Body of pancreas (tissue), 4 donors: ENCODE measurements around the gene CETP. TPM values are rescaled to one million over a fixed set of nuclear protein-coding genes. Genes with fewer than 3 reads are reported as not detected.

ENCODE experiments used
- ATAC-seq: fragments of 150-250 bp; one replicate; pipeline ENCODE4 v1.9.1; 2016
- DNase-seq, 4 donors: peaks; one replicate each; pipeline ENCODE4 v3.0.0-alpha.2; 2019
- H3K27ac ChIP-seq, 4 donors: fragments of 200-600 bp; sonication (generic); 1 replicate in 3 of 4; 2 replicates in 1 of 4; pipeline versions ENCODE4 v1.5.1 to v1.6.1; 2016 to 2019; ENCODE audit warnings: mild to moderate bottlenecking in 1 of 4, mixed read lengths in 1 of 4, moderate library complexity in 1 of 4
- H3K27me3 ChIP-seq, 2 donors: fragments of 200-600 bp; sonication (generic); one replicate each; pipeline ENCODE4 v1.6.0; 2016; ENCODE audit warnings: mild to moderate bottlenecking in 1 of 2
- H3K36me3 ChIP-seq, 2 donors: fragments of 200-600 bp; sonication (generic); replicated peaks in 1 of 2; 2 replicates each; pipeline ENCODE4 v1.5.1; 2016; ENCODE audit warnings: low read depth in 2 of 2; ENCODE audit not compliant: insufficient read depth in 1 of 2
- H3K4me1 ChIP-seq: fragments of 200-600 bp; sonication (generic); one replicate; pipeline ENCODE4 v1.6.0; 2016
- H3K4me3 ChIP-seq, 2 donors: fragments of 200-600 bp; sonication (generic); 1 replicate in 1 of 2; 2 replicates in 1 of 2; pipeline ENCODE4 v1.5.1; 2016 to 2019
- H3K9me3 ChIP-seq, 3 donors: fragments of 200-600 bp; sonication (generic); 1 replicate in 2 of 3; 2 replicates in 1 of 3; pipeline ENCODE4 v1.5.1; 2016
- POLR2A ChIP-seq, 3 donors: fragments of 450-650 bp; IDR thresholded peaks; one replicate each; pipeline ENCODE4 v1.6.1; 2016; ENCODE audit warnings: antibody characterized with exemption in 3 of 3, mild to moderate bottlenecking in 2 of 3
- WGBS, 2 donors: methylation state at CpG; one replicate each; pipeline ENCODE4 v1.1.5; 2017; 5-methylcytosine and 5-hydroxymethylcytosine counted together
- intact Hi-C: fragments of 100-400 bp; cut with DNase I; formaldehyde crosslinking; loops from one replicate; pipeline ENCODE4 v1.15.1; 2023
- total RNA-seq, 2 donors: library from RNA; depleted of rRNA; stranded (reverse); fragments of >200 nt; gene quantifications; one replicate each; pipeline ENCODE4 v1.1.0, GENCODE V29; 2016
- TF ChIP-seq, protein P1 (sequence below), 7 experiments: fragments of 450-650 bp in 4 of 7; fragments of 200-600 bp in 3 of 7; sonication (generic) in 3 of 7; IDR thresholded peaks; one replicate each; pipeline ENCODE4 v1.5.1; 2016 to 2019; ENCODE audit warnings: antibody characterized with exemption in 7 of 7

Gene CETP
- total RNA-seq, 2 donors from 2014 or later = 0.66 TPM; not detected in 1

DNA sequence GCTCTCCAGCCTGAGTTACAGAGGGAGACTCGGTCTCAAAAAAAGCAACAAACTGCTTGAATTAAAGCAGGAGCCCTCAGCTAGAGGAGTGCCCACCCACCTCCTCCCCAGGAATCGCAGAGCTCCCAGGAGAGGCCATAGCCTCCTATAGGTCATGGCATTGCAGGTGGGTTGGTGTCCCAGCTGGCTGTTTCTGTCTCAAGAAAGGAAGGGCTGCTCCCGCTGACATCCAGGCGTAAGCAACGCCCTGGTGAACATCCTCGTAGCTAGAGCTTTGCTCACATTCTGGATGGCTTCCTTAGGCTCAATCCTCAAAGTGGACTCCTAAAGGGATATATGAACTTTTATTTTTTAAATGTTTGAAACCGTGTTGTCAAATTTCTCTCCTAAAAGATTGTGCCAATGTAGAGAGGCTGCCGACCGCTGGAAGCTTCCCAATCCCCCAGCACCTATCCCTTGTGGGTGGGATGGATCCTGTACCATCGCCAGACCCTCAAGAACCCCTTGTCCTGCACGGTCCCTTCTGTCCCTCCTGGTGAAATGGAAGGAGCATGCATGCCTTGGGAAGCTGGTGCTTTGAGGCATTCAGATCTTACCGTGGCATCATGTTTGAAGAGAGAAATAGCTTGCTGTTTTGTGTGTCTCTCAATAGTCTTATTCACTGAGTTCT lies 33.5 kb downstream of the CETP start:
- ATAC-seq (no peak), DNase-seq (no peak)
- Histone ChIP-seq H3K4me1 (peaks cover 6% of the 10 kb centered on the region), H3K27ac (no peak overlapping the region), H3K9me3 (no peaks in the 10 kb centered on the region), H3K27me3 (no peaks in the 10 kb centered on the region), H3K4me3 (no peak overlapping the region), H3K36me3 (no peaks in the 10 kb centered on the region)
- intact Hi-C loops = no loop called here
- TF ChIP-seq POLR2A (IDR thresholded peaks at IDR 0.05) = no peak
- TF ChIP-seq, protein P1, sequence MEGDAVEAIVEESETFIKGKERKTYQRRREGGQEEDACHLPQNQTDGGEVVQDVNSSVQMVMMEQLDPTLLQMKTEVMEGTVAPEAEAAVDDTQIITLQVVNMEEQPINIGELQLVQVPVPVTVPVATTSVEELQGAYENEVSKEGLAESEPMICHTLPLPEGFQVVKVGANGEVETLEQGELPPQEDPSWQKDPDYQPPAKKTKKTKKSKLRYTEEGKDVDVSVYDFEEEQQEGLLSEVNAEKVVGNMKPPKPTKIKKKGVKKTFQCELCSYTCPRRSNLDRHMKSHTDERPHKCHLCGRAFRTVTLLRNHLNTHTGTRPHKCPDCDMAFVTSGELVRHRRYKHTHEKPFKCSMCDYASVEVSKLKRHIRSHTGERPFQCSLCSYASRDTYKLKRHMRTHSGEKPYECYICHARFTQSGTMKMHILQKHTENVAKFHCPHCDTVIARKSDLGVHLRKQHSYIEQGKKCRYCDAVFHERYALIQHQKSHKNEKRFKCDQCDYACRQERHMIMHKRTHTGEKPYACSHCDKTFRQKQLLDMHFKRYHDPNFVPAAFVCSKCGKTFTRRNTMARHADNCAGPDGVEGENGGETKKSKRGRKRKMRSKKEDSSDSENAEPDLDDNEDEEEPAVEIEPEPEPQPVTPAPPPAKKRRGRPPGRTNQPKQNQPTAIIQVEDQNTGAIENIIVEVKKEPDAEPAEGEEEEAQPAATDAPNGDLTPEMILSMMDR (IDR thresholded peaks at IDR 0.05) = no peak
- WGBS, 2 donors = 76 to 82% methylated on average over 12 of the region's 12 CpGs

DNA sequence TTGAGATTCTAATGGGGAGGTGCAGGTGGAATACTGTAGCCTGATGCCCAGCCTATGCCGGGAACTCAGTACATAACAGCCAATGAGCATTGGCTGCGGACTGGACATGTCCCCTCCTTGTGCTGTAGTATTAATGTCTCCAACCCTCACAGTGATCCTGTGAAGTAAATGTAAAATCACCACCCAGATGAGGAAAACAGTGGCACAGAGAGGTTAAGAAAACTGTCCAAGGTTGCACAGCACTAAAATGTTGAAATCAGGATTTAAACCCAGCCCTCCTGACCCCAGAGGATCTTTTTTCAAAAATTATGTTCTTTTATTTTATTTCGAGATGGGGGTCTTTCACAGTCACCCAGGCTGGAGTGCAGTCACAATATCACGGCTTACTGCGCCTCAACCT lies 35.5 kb downstream of the CETP start:
- intact Hi-C loops = no loop called here
- no peak overlapping the region for H3K4me3 ChIP-seq
- WGBS, 2 donors = 84 to 89% methylated on average over 5 of the region's 5 CpGs
- no peak for DNase-seq
- H3K36me3 ChIP-seq = no peaks in the 10 kb centered on the region
- no peaks in the 10 kb centered on the region for H3K4me1 ChIP-seq
- ATAC-seq = no peak
- no peak for TF ChIP-seq POLR2A (IDR thresholded peaks at IDR 0.05)
- TF ChIP-seq, protein P1 (IDR thresholded peaks at IDR 0.05) = no peak
- no peaks in the 10 kb centered on the region for H3K9me3 ChIP-seq
- no peak overlapping the region for H3K27ac ChIP-seq
- H3K27me3 ChIP-seq = no peaks in the 10 kb centered on the region

DNA sequence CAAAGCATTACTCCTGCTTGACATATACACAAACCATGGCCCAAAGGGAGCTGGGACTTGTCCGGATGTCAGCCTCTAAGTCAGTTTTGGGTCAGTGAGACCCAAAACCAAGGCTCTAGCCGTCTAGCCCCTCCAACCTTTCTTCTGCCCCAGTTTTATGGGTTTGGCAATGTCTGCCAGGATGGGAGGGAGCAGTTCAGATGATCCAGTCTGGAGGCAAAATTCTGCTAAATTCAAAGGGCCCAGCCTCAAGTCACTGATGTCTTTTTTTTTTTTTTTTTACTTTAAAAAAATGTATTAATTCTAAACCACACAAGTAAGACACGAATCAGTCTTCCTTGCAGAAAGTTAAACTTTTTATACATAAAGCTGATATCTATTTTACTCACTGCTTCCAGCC lies 36.2 kb downstream of the CETP start:
- Histone ChIP-seq H3K27me3 (no peaks in the 10 kb centered on the region), H3K4me1 (no peaks in the 10 kb centered on the region), H3K36me3 (no peaks in the 10 kb centered on the region), H3K9me3 (no peaks in the 10 kb centered on the region), H3K27ac (no peak overlapping the region), H3K4me3 (no peak overlapping the region)
- intact Hi-C loops = no loop called here
- ATAC-seq = no peak
- no peak for DNase-seq
- 73 to 78% methylated on average over 3 of the region's 3 CpGs for WGBS, 2 donors
- TF ChIP-seq POLR2A (IDR thresholded peaks at IDR 0.05) = no peak
- TF ChIP-seq, protein P1 (IDR thresholded peaks at IDR 0.05) = no peak

DNA sequence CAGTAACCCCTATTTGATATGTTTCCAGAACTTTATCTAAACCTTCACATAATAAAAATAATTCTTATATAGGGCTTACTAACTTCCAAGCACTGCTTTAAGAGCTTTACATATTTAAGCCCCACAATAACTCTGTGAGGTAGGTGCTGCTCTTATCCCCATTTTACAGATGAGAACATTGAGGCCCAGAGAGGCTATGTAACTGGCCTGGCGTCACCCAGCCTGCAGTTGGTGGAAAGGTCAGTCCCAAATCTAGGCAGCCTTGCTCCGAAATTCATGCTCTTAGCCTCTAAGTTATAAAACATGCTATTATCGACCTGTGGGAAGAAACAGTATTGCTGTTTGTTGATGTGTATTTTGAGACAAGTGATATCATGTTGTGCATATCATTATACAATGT lies 36.6 kb downstream of the CETP start:
- ATAC-seq (no peak), DNase-seq (no peak)
- H3K27me3 ChIP-seq = no peaks in the 10 kb centered on the region
- WGBS, 2 donors = 70 to 85% methylated on average over 3 of the region's 3 CpGs
- intact Hi-C loops = no loop called here
- TF ChIP-seq POLR2A (IDR thresholded peaks at IDR 0.05) = no peak
- TF ChIP-seq, protein P1 (IDR thresholded peaks at IDR 0.05) = no peak
- no peak overlapping the region for H3K4me3 ChIP-seq
- H3K36me3 ChIP-seq = no peaks in the 10 kb centered on the region
- no peaks in the 10 kb centered on the region for H3K9me3 ChIP-seq
- no peak overlapping the region for H3K27ac ChIP-seq
- H3K4me1 ChIP-seq = no peaks in the 10 kb centered on the region

DNA sequence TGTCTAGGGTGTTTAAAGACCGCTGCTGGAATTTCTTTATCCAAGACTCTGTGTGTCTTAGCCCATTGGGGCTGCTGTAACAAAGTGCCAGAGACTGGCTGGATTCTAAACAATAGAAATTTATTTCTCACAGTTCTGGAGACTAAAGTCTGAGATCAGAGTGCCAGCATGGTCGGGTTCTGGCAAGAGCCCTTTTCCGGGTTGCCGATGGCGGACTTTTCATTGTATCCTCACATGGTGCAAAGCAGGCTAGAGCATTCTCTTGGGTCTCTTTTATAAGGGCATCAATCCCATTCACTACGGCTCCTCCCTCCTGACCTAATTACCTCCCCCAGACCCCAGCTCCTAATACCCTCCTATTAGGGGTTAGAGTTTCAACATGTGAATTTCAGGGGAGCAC lies 37.1 kb downstream of the CETP start:
- Histone ChIP-seq H3K4me3 (no peak overlapping the region), H3K36me3 (no peaks in the 10 kb centered on the region), H3K27ac (no peak overlapping the region), H3K9me3 (no peaks in the 10 kb centered on the region), H3K27me3 (no peaks in the 10 kb centered on the region), H3K4me1 (no peaks in the 10 kb centered on the region)
- no peak for TF ChIP-seq POLR2A (IDR thresholded peaks at IDR 0.05)
- TF ChIP-seq, protein P1 (IDR thresholded peaks at IDR 0.05) = no peak
- DNase-seq = no peak
- no peak for ATAC-seq
- 89 to 92% methylated on average over 6 of the region's 6 CpGs for WGBS, 2 donors
- intact Hi-C loops = no loop called here
